Ovary (tissue), 9 donors: Measurements from ENCODE around the gene TUBB1. TPM values are rescaled to one million over a fixed set of nuclear protein-coding genes. Genes with fewer than 3 reads are reported as not detected.

Experiments used
- DNase-seq, 5 donors: peaks; one replicate each; pipeline ENCODE4 v3.0.0-alpha.2; 2019 to 2020
- H3K27ac ChIP-seq, 2 donors: fragments of 200-600 bp; one replicate each; pipeline versions ENCODE4 v1.5.1 to v1.8.0; 2019 to 2022
- H3K27me3 ChIP-seq: fragments of 200-600 bp; one replicate; pipeline ENCODE4 v1.8.0; 2022
- H3K36me3 ChIP-seq: fragments of 200-600 bp; sonication (generic); one replicate; pipeline ENCODE4 v1.5.1; 2019
- H3K4me1 ChIP-seq: one replicate; pipeline ENCODE4 v1.8.1; 2013; ENCODE audit warnings: mild to moderate bottlenecking, moderate library complexity; ENCODE audit not compliant: insufficient read depth
- H3K4me3 ChIP-seq: fragments of 200-600 bp; sonication (generic); one replicate; pipeline ENCODE4 v1.5.1; 2017
- H3K9me3 ChIP-seq, 2 donors: fragments of 200-600 bp in 1 of 2; sonication (generic) in 1 of 2; one replicate each; pipeline versions ENCODE4 v1.5.1 to v1.8.1; 2013 to 2019; ENCODE audit warnings: mild to moderate bottlenecking in 1 of 2, moderate library complexity in 1 of 2
- CTCF ChIP-seq, 3 donors: fragments of 450-650 bp in 2 of 3; fragments of 200-600 bp in 1 of 3; IDR thresholded peaks; one replicate each; pipeline versions ENCODE4 v1.5.1 to v1.8.0; 2016 to 2022; ENCODE audit warnings: antibody characterized with exemption in 3 of 3, mild to moderate bottlenecking in 1 of 3
- EP300 ChIP-seq: sonication (generic); formaldehyde crosslinking; IDR thresholded peaks from one replicate; pipeline ENCODE4 v1.6.1; 2017; ENCODE audit warnings: antibody characterized with exemption
- POLR2A ChIP-seq: fragments of 450-650 bp; IDR thresholded peaks from one replicate; pipeline ENCODE4 v1.6.1; 2017; ENCODE audit warnings: antibody characterized with exemption, mild to moderate bottlenecking, moderate library complexity
- whole genome bisulfite sequencing, 3 donors: extraction: QIAGEN DNeasy Blood & Tissue Kit in 1 of 3; methylation state at CpG; one replicate each; pipeline versions ENCODE4 v1.1.5 to v1.1.7; 2013 to 2017; 5-methylcytosine and 5-hydroxymethylcytosine counted together
- intact Hi-C, 4 donors: fragments of 100-400 bp; cut with DNase I; formaldehyde crosslinking; loops; one replicate each; pipeline versions ENCODE4 v1.11.0 to v1.15.1; 2022 to 2023
- polyA plus RNA-seq, 2 donors: library from polyadenylated mRNA; stranded (reverse); fragments of 200-250 nt in 1 of 2; fragments of 350-450 nt in 1 of 2; fragmentation: Illumina TruSeq in 1 of 2; extraction: RNeasy Lipid Tissue Mini Kit (QIAGEN cat#74804) in 1 of 2; gene quantifications; one replicate each; pipeline ENCODE4 v1.2.3, GENCODE V29; 2013 to 2014
- total RNA-seq, 7 donors: library from RNA; depleted of rRNA in 2 of 7; stranded (reverse); fragments of >200 nt in 2 of 7; fragmentation: NEBNext Ultra II Directional in 3 of 7; extraction: Animal tissue kit (Norgen Biotek cat#: 25700) in 3 of 7; gene quantifications; one replicate each; pipeline versions ENCODE4 v1.1.0 to v1.2.4, GENCODE V29; 2016 to 2023
- donor health status: DM: no; HTN: no; CAD: no; lungs with moderate emphysema.
- donor health status: DM: no; HTN: no; CAD: no.
- donor health status: Bipolar disorder and iron deficiency.
- donor health status: DM: yes; HTN: yes; CAD: no.
- donor health status: DM: no; HTN: no; CAD: no.
- donor health status: DM: yes; HTN: yes; CAD: no.

The TUBB1 gene
- total and polyA plus RNA-seq, 9 donors: 0.02 to 0.17 (median 0.12) TPM; not detected in 2

- DNase-seq: no peak
- 88 to 93% (median 91%) methylated on average over 10 of the region's 10 CpGs for WGBS, 3 donors
- H3K36me3 ChIP-seq: no peaks in the 10 kb centered on the region
- TF ChIP-seq POLR2A: no peak
- no peak for TF ChIP-seq EP300
- no peak for TF ChIP-seq CTCF (IDR thresholded peaks at IDR 0.05)
- no peak overlapping the region for H3K4me3 ChIP-seq
- H3K27me3 ChIP-seq: no peaks in the 10 kb centered on the region
- H3K27ac ChIP-seq: no peak overlapping the region
- intact Hi-C loops: no loop called here
- H3K9me3 ChIP-seq: no peaks in the 10 kb centered on the region
- no peaks in the 10 kb centered on the region for H3K4me1 ChIP-seq
These were observed 30.0 kb upstream of the TUBB1 start for GRCh38 chr20:58989196-58989595.

DNA sequence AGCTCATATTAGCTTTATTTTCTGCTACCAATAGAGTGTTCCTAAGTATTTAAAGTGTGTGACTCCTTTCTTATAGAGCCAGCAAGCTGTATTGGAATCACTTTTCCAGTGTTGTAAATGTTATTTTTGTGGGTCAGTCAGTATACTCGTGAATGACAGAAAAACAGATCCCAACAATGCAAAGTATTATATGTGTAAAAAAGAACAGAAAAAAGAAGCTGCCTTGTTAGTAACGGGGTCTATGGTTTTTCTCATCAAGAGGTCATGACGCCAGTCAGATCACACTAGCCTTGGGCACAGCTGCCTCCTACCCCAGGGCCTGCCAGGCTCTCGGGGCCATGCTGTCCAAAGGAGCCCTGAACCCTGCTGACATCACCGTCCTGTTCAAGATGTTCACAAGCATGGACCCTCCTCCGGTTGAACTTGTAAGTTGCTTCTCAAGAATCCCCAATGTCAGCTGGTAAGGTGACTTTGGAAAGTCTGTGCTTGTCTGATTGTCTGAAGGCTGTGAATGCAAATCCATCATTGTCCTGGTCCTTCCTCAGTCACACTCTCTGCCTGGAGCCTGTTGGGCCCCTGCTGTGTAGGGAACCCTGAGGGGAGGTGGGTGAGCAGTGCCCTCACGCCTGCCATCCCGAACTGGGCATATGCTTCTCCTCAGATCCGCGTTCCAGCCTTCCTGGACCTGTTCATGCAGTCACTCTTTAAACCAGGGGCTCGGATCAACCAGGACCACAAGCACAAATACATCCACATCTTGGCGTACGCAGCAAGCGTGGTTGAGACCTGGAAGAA, 28.4 kb upstream of the TUBB1 start:
- no peak for DNase-seq
- Histone ChIP-seq H3K27ac (no peak overlapping the region), H3K9me3 (no peaks in the 10 kb centered on the region), H3K27me3 (no peaks in the 10 kb centered on the region), H3K36me3 (no peaks in the 10 kb centered on the region), H3K4me1 (no peaks in the 10 kb centered on the region), H3K4me3 (no peak overlapping the region)
- intact Hi-C loops: no loop called here
- TF ChIP-seq POLR2A (no peak), EP300 (no peak), CTCF (IDR thresholded peaks at IDR 0.05) (no peak)
- WGBS, 3 donors: 77 to 83% (median 82%) methylated on average over 14 of the region's 14 CpGs

DNA sequence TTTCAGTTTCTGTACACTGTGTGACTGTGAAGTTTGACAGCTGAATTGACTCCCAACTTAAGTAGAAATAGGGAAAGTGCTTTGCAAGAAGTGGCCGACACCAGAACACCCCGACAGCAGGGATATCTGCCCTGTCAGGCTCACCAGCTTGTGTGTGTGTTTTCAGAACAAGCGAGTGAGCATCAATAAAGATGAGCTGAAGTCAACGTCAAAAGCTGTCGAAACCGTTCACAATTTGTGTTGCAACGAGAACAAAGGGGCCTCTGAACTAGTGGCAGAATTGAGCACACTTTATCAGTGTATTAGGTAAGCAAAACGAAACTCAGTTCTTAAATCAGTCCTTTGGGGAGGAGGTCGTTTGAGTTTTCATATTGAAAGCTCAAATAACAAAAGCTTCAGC, 27.5 kb upstream of the TUBB1 start:
- intact Hi-C loops: no loop called here
- Histone ChIP-seq H3K36me3 (no peaks in the 10 kb centered on the region), H3K9me3 (no peaks in the 10 kb centered on the region), H3K4me3 (no peak overlapping the region), H3K27me3 (no peaks in the 10 kb centered on the region), H3K4me1 (no peaks in the 10 kb centered on the region), H3K27ac (no peak overlapping the region)
- no peak for DNase-seq
- WGBS, 3 donors: 30 to 77% (median 48%) methylated on average over 9 of the region's 9 CpGs
- TF ChIP-seq EP300 (no peak), POLR2A (no peak), CTCF (IDR thresholded peaks at IDR 0.05) (no peak)

- 89 to 92% (median 90%) methylated on average over 3 of the region's 3 CpGs for WGBS, 3 donors
- no peak for DNase-seq
- Histone ChIP-seq H3K4me1 (no peaks in the 10 kb centered on the region), H3K4me3 (no peak overlapping the region), H3K9me3 (no peaks in the 10 kb centered on the region), H3K27me3 (no peaks in the 10 kb centered on the region), H3K36me3 (no peaks in the 10 kb centered on the region), H3K27ac (no peak overlapping the region)
- TF ChIP-seq EP300 (no peak), POLR2A (no peak), CTCF (IDR thresholded peaks at IDR 0.05) (no peak)
- intact Hi-C loops: no loop called here
These were observed 26.3 kb upstream of the TUBB1 start for GRCh38 chr20:58992911-58993310.
